B cell (primary cell): ENCODE measurements around the gene TMEM141. TPM values are rescaled to one million over a fixed set of nuclear protein-coding genes. Genes with fewer than 3 reads are reported as not detected.

Experiments used
- ATAC-seq: fragments of 200-7000 bp; cut with Tn5 transposase; one replicate; pipeline ENCODE4 v1.10.0; 2021; ENCODE audit warnings: low read depth, mild to moderate bottlenecking, moderate number of reproducible peaks, moderate library complexity
- CTCF ChIA-PET: fragments of 350-600 bp; sonication (Branson Sonifier 250); formaldehyde crosslinking; loops from one replicate; lab custom pipeline; 2021; ENCODE audit warnings: antibody characterized with exemption, inconsistent platforms; lab: Charles Lee
- POLR2A ChIA-PET: fragments of 350-600 bp; sonication (Branson Sonifier 250); formaldehyde crosslinking; loops from one replicate; lab custom pipeline; 2021; ENCODE audit warnings: antibody characterized with exemption; lab: Charles Lee
- DNase-seq: peaks from one replicate; pipeline ENCODE4 v3.0.0; 2013
- H2AFZ ChIP-seq: 2 replicates; pipeline ENCODE4 v1.6.1; 2012; ENCODE audit warnings: mild to moderate bottlenecking, low read depth, low read length; ENCODE audit not compliant: insufficient read depth, poor library complexity, severe bottlenecking
- H3K27ac ChIP-seq, 2 donors: 1 replicate in 1 of 2; 2 replicates in 1 of 2; pipeline ENCODE4 v1.5.1; 2012 to 2013; ENCODE audit warnings: low read length in 2 of 2, mild to moderate bottlenecking in 2 of 2, moderate library complexity in 1 of 2
- H3K27me3 ChIP-seq, 4 experiments: fragments of 200-600 bp in 1 of 4; sonication (generic) in 1 of 4; replicated peaks in 1 of 4; 1 replicate in 2 of 4; 2 replicates in 2 of 4; pipeline versions ENCODE4 v1.6.1 to v1.7.0; 2013 to 2016; ENCODE audit warnings: low read length in 3 of 4, mild to moderate bottlenecking in 2 of 4, mixed read lengths in 1 of 4, moderate library complexity in 1 of 4; ENCODE audit not compliant: insufficient read depth in 4 of 4, control insufficient read depth in 3 of 4; ENCODE audit errors: control extremely low read depth in 1 of 4
- H3K36me3 ChIP-seq, 2 experiments: replicated peaks in 1 of 2; 1 replicate in 1 of 2; 2 replicates in 1 of 2; pipeline versions ENCODE4 v1.6.1 to v1.7.1; 2013; ENCODE audit warnings: low read length in 1 of 2; ENCODE audit not compliant: insufficient read depth in 2 of 2, control insufficient read depth in 1 of 2; ENCODE audit errors: control extremely low read depth in 1 of 2, extremely low read depth in 1 of 2
- H3K4me1 ChIP-seq, 2 donors: fragments of 200-600 bp in 1 of 2; sonication (generic) in 1 of 2; 1 replicate in 1 of 2; 2 replicates in 1 of 2; pipeline versions ENCODE4 v1.5.1 to v1.6.1; 2013 to 2017; ENCODE audit warnings: low read length in 2 of 2; ENCODE audit not compliant: control insufficient read depth in 2 of 2, insufficient read depth in 2 of 2
- H3K4me2 ChIP-seq: replicated peaks from 2 replicates; pipeline ENCODE3; 2012; ENCODE audit warnings: mild to moderate bottlenecking, low read depth, low read length; ENCODE audit not compliant: poor library complexity, severe bottlenecking
- H3K4me3 ChIP-seq, 5 experiments: fragments of 200-600 bp in 1 of 5; sonication (generic) in 1 of 5; 1 replicate in 3 of 5; 2 replicates in 2 of 5; pipeline versions ENCODE4 v1.5.1 to v1.7.0; 2011 to 2016; ENCODE audit warnings: low read length in 4 of 5, mild to moderate bottlenecking in 4 of 5, low read depth in 2 of 5, control low read depth in 1 of 5, moderate library complexity in 1 of 5; ENCODE audit not compliant: insufficient read depth in 1 of 5; ENCODE audit errors: control extremely low read depth in 1 of 5, extremely low read depth in 1 of 5
- H3K79me2 ChIP-seq: fragments of 200-600 bp; sonication (generic); one replicate; pipeline ENCODE4 v1.6.0; 2016; ENCODE audit warnings: low read length; ENCODE audit not compliant: control insufficient read depth, insufficient read depth
- H3K9ac ChIP-seq: fragments of 200-600 bp; sonication (generic); 2 replicates; pipeline ENCODE4 v1.6.1; 2017; ENCODE audit warnings: mild to moderate bottlenecking, low read length, moderate library complexity
- H3K9me3 ChIP-seq, 3 donors: one replicate each; pipeline versions ENCODE4 v1.6.1 to v1.7.1; 2013; ENCODE audit warnings: low read length in 2 of 3; ENCODE audit not compliant: control insufficient read depth in 2 of 3, insufficient read depth in 1 of 3; ENCODE audit errors: control extremely low read depth in 1 of 3
- H4K20me1 ChIP-seq: 2 replicates; pipeline ENCODE4 v1.6.0; 2012; ENCODE audit warnings: mild to moderate bottlenecking, low read length; ENCODE audit not compliant: insufficient read depth, control insufficient read depth, poor library complexity, severe bottlenecking
- H3K27ac Mint-ChIP-seq: one replicate; pipeline ENCODE4 v1.8.0; 2021; ENCODE audit warnings: mixed read lengths
- H3K27me3 Mint-ChIP-seq: one replicate; pipeline ENCODE4 v1.8.0; 2021; ENCODE audit warnings: mixed read lengths
- H3K4me1 Mint-ChIP-seq: one replicate; pipeline ENCODE4 v1.8.0; 2021; ENCODE audit warnings: mixed read lengths
- H3K4me3 Mint-ChIP-seq: one replicate; pipeline ENCODE4 v1.8.0; 2021; ENCODE audit warnings: mixed read lengths
- H3K9me3 Mint-ChIP-seq: one replicate; pipeline ENCODE4 v1.8.0; 2022; ENCODE audit warnings: mixed read lengths; ENCODE audit not compliant: insufficient read depth
- CTCF ChIP-seq: fragments of 200-600 bp; IDR thresholded peaks from one replicate; pipeline ENCODE4 v1.8.0; 2022; ENCODE audit warnings: antibody characterized with exemption, mild to moderate bottlenecking
- EZH2 ChIP-seq: IDR thresholded peaks from 2 replicates; pipeline ENCODE4 v1.6.1; 2012; ENCODE audit warnings: borderline replicate concordance, low read depth, mild to moderate bottlenecking, moderate library complexity, low read length; ENCODE audit not compliant: insufficient read depth, poor library complexity, severe bottlenecking
- WGBS: methylation state at CpG from one replicate; pipeline ENCODE4 v1.1.5; 2013; ENCODE audit warnings: missing lambda C conversion rate; ENCODE audit not compliant: insufficient coverage; 5-methylcytosine and 5-hydroxymethylcytosine counted together
- intact Hi-C: fragments of 100-400 bp; cut with micrococcal nuclease; formaldehyde crosslinking; loops from one replicate; pipeline ENCODE4 v1.10.0; 2022
- polyA plus RNA-seq: library from polyadenylated mRNA; depleted of rRNA; stranded (reverse); fragments of >200 nt; gene quantifications from 2 replicates; pipeline ENCODE4 v1.2.3, GENCODE V29; 2012
- total RNA-seq, 2 donors: library from RNA; stranded (reverse); fragments of 120-200 nt in 1 of 2; gene quantifications; 1 replicate in 1 of 2; 2 replicates in 1 of 2; pipeline versions ENCODE4 v1.2.3 to v1.2.4, GENCODE V29; 2013 to 2022

TMEM141 gene
- total and polyA plus RNA-seq, 2 donors (not counting 1 experiment from before 2014, with no cell fraction given), result 35.7 to 60.8 TPM

DNA sequence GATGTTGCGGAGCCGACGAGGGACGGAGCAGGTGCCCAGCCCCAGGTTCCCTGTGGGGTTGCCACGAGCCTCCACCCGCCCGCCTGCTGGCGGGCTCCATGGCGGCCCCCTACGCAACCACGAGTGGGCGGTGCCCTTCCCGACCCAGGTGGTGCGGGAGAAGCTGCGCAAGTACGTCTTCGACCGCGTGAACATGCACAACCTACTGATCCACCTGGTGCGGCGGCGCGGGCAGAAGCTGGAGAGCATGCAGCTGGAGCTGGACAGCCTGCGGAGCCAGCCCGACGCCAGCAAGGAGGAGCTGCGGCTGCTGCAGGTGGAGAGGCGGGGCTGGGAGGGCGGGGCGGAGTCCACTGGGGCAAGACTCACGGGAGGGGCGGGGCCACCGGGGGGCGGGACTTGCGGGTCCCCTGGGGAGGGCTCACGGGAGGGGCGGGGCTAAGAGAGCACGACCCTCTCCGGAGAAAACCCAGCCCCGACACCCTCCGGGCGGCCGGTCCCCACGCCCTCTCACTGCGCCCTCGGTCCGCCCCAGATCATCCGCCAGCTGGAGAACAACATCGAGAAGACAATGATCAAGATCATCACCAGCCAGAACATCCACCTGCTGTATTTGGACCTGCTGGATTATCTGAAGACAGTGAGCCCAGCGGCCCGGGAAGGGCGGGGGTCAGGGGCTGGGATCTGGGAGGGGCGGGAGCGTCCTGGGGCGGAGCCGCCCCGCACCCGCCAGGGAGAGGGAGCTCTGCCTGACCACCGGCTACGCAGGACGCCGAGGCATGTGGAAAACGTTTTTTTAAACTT lies 8.9 kb downstream of the TMEM141 start:
- intact Hi-C loops, result loop anchor here (1.0 to 10.0 kb wide), 2 partner anchors 9 to 655 kb away; partner anchors contain the start of genes NSMF and TMEM141
- H3K4me1 ChIP-seq, result peaks cover 20 to 30% of the 10 kb centered on the region in 2 donors
- H3K4me1 Mint-ChIP-seq, result peaks cover 18% of the 10 kb centered on the region
- peak overlapping the region; percentile 99 for H3K4me2 ChIP-seq
- H3K4me3 Mint-ChIP-seq, result peak overlapping the region; percentile 90
- ChIA-PET CTCF (interaction anchor here (0.8 to 1.7 kb wide), 6 partner anchors 20 to 268 kb away, joined by 3 to 6 read pairs (median 4); partner anchors contain the start of gene AJM1), POLR2A (interaction anchor here (0.6 to 1.2 kb wide), 9 partner anchors 9 to 383 kb away, joined by 3 to 7 read pairs (median 3); partner anchors contain the start of genes EDF1 and TMEM141)
- peaks cover 6% of the 10 kb centered on the region for H3K27me3 Mint-ChIP-seq
- no peaks in the 10 kb centered on the region for H3K9me3 ChIP-seq
- peaks cover 0 to 25% (median 11%) of the 10 kb centered on the region in 4 experiments for H3K27me3 ChIP-seq
- peak overlapping the region; percentile 8 to 81 (median 60) for H3K4me3 ChIP-seq
- no peaks in the 10 kb centered on the region for H4K20me1 ChIP-seq
- no peaks in the 10 kb centered on the region for H3K36me3 ChIP-seq
- H3K27ac Mint-ChIP-seq, result peak overlapping the region; percentile 81
- peak; percentile 87 for ATAC-seq
- peak overlapping the region; percentile 76 for H2AFZ ChIP-seq
- peak overlapping the region; percentile 73 for H3K9ac ChIP-seq
- H3K9me3 Mint-ChIP-seq, result no peaks in the 10 kb centered on the region
- H3K79me2 ChIP-seq, result peaks cover 4% of the 10 kb centered on the region
- TF ChIP-seq CTCF (no peak), EZH2 (no peak)
- no peak overlapping the region for H3K27ac ChIP-seq
- WGBS, result under 1% methylated on average over 56 of the region's 63 CpGs
- DNase-seq, result peak; percentile 91
